NOMO-1 (cell line): ENCODE data around the gene SUCNR1.

ENCODE experiments used
- DNase-seq, 2 experiments: peaks; one replicate each; lab custom pipeline; 2025; ENCODE audit not compliant: unreplicated experiment in 2 of 2; lab: John Stamatoyannopoulos, UW

SUCNR1 gene

GRCh38 chr3:151931171-151931570 is 57.7 kb downstream of the SUCNR1 start:
- DNase-seq, result no peak

- DNase-seq, result no peak
These were observed 59.9 kb downstream of the SUCNR1 start for GRCh38 chr3:151933234-151933853.
